DOHH2 (cell line): ENCODE measurements around the gene ZDHHC12.

ENCODE experiments used
- H3F3A ChIP-seq: fragments of 200-600 bp; sonication (generic), shearing (Covaris generic); 2 replicates; pipeline ENCODE4 v1.6.0; 2016; ENCODE audit warnings: antibody characterized with exemption, mild to moderate bottlenecking; ENCODE audit not compliant: control insufficient read depth, insufficient read depth
- H3K27ac ChIP-seq: fragments of 200-600 bp; sonication (generic); 2 replicates; pipeline ENCODE4 v1.5.1; 2014; ENCODE audit warnings: low read depth, mild to moderate bottlenecking, low read length, moderate library complexity
- H3K27me3 ChIP-seq: fragments of 200-600 bp; sonication (generic); 2 replicates; pipeline ENCODE4 v1.6.1; 2014; ENCODE audit warnings: mild to moderate bottlenecking, low read length, mixed read lengths; ENCODE audit not compliant: control insufficient read depth
- H3K36me3 ChIP-seq: fragments of 200-600 bp; sonication (generic); 2 replicates; pipeline ENCODE4 v1.6.1; 2014; ENCODE audit warnings: mild to moderate bottlenecking, low read length, moderate library complexity, mixed read lengths; ENCODE audit not compliant: control insufficient read depth
- H3K4me1 ChIP-seq: fragments of 200-600 bp; sonication (generic); 2 replicates; pipeline ENCODE4 v1.6.1; 2014; ENCODE audit warnings: mild to moderate bottlenecking, low read length, mixed read lengths; ENCODE audit not compliant: control insufficient read depth
- H3K4me2 ChIP-seq: fragments of 200-600 bp; sonication (generic); 2 replicates; pipeline ENCODE4 v1.6.0; 2014; ENCODE audit warnings: mild to moderate bottlenecking, low read length, moderate library complexity
- H3K4me3 ChIP-seq: fragments of 200-600 bp; sonication (generic); 2 replicates; pipeline ENCODE4 v1.5.1; 2014; ENCODE audit warnings: mild to moderate bottlenecking, low read length, mixed read lengths
- H3K79me2 ChIP-seq: fragments of 200-600 bp; sonication (generic); 2 replicates; pipeline ENCODE4 v1.6.1; 2014; ENCODE audit warnings: mild to moderate bottlenecking, low read length, mixed read lengths; ENCODE audit not compliant: control insufficient read depth
- H3K9me2 ChIP-seq: fragments of 200-600 bp; sonication (generic); replicated peaks from 2 replicates; pipeline ENCODE4 v1.6.1; 2014; ENCODE audit warnings: mild to moderate bottlenecking, low read length, mixed read lengths; ENCODE audit not compliant: control insufficient read depth
- H3K9me3 ChIP-seq: fragments of 200-600 bp; sonication (generic); 2 replicates; pipeline ENCODE4 v1.6.1; 2014; ENCODE audit warnings: antibody characterized with exemption, low read length, mixed read lengths; ENCODE audit not compliant: control insufficient read depth, insufficient read depth
- H4K20me1 ChIP-seq: fragments of 200-600 bp; sonication (generic); 2 replicates; pipeline ENCODE4 v1.6.0; 2014; ENCODE audit warnings: low read depth, mild to moderate bottlenecking, antibody characterized with exemption, low read length, moderate library complexity; ENCODE audit not compliant: control insufficient read depth, insufficient read depth
- CTCF ChIP-seq: fragments of 200-600 bp; sonication (generic); IDR thresholded peaks from one replicate; pipeline ENCODE4 v1.5.1; 2014; ENCODE audit warnings: antibody characterized with exemption, mild to moderate bottlenecking, low read depth, low read length; ENCODE audit not compliant: poor library complexity, severe bottlenecking
- EZH2phosphoT487 ChIP-seq: fragments of 200-600 bp; sonication (generic); IDR thresholded peaks from 2 replicates; pipeline ENCODE4 v1.6.1; 2017; ENCODE audit warnings: borderline replicate concordance, mild to moderate bottlenecking, antibody characterized with exemption, low read length, moderate library complexity, mixed read lengths

Gene ZDHHC12

GRCh38 chr9:128719919-128720605 is 3.9 kb downstream of the ZDHHC12 start:
- TF ChIP-seq CTCF, result no peak
- TF ChIP-seq EZH2phosphoT487, result no peak
- peaks cover 22% of the 10 kb centered on the region for H3K4me1 ChIP-seq
- peaks cover 6% of the 10 kb centered on the region; the same call in 1 of the 2 replicates for H3F3A ChIP-seq
- no peak overlapping the region for H3K4me3 ChIP-seq
- H3K4me2 ChIP-seq, result no peak overlapping the region
- no peaks in the 10 kb centered on the region for H3K9me3 ChIP-seq
- H3K27me3 ChIP-seq, result no peaks in the 10 kb centered on the region
- peaks cover 20% of the 10 kb centered on the region for H3K36me3 ChIP-seq
- no peak overlapping the region for H3K27ac ChIP-seq
- H3K79me2 ChIP-seq, result peaks cover 19% of the 10 kb centered on the region
- no peaks in the 10 kb centered on the region for H4K20me1 ChIP-seq
- H3K9me2 ChIP-seq, result no peaks in the 10 kb centered on the region

- H3K27ac ChIP-seq, result no peak overlapping the region
Observed at GRCh38 chr9:128718475-128718874, 5.5 kb downstream of the ZDHHC12 start.

GRCh38 chr9:128718047-128718446 is 5.9 kb downstream of the ZDHHC12 start:
- Histone ChIP-seq H4K20me1 (no peaks in the 10 kb centered on the region), H3K79me2 (peaks cover 9% of the 10 kb centered on the region), H3F3A (no peaks in the 10 kb centered on the region), H3K4me1 (peaks cover 10% of the 10 kb centered on the region), H3K9me2 (no peaks in the 10 kb centered on the region), H3K36me3 (peaks cover 16% of the 10 kb centered on the region), H3K27ac (no peak overlapping the region), H3K4me2 (no peak overlapping the region), H3K9me3 (no peaks in the 10 kb centered on the region), H3K4me3 (no peak overlapping the region), H3K27me3 (no peaks in the 10 kb centered on the region)
- TF ChIP-seq EZH2phosphoT487 (no peak), CTCF (no peak)

More at GRCh38 chr9:128718475-128718874, 5.5 kb downstream of the ZDHHC12 start:
- Histone ChIP-seq H3K4me1 (peaks cover 13% of the 10 kb centered on the region), H3K36me3 (peaks cover 16% of the 10 kb centered on the region), H3K9me2 (no peaks in the 10 kb centered on the region), H3K27me3 (no peaks in the 10 kb centered on the region), H4K20me1 (no peaks in the 10 kb centered on the region), H3K4me3 (no peak overlapping the region), H3K79me2 (peaks cover 13% of the 10 kb centered on the region), H3K9me3 (no peaks in the 10 kb centered on the region), H3K4me2 (no peak overlapping the region), H3F3A (no peaks in the 10 kb centered on the region)
- TF ChIP-seq EZH2phosphoT487 (no peak), CTCF (no peak)
